ENCODE measurements around the gene TBC1D1. TPM values are rescaled to one million over a fixed set of nuclear protein-coding genes. Genes with fewer than 3 reads are reported as not detected.
A peak's percentile ranks its signal among the peaks of the same experiment; 100 is the strongest.

Gene TBC1D1
- total RNA-seq, 2 donors from 2014 or later, result 23.3 to 28.7 TPM

DNA sequence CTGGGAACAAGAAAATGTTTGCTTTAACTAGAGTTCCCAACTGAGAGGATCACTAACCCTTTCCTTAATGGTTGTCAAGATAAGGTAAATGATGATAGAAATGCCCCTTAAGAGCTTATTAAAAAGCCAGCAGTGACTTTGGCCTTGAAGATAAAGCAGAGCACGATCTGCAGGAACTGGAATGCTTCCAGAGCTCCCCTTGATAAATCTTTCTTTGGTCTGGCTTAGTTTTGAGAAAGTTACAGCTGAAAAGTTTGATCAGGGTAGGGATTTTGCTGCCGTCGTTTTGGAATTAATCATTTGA is 133.3 kb downstream of the TBC1D1 start:
- no peak overlapping the region for H3K4me3 ChIP-seq
- ATAC-seq (no peak), DNase-seq (peak in 1 of 4 donors; percentile 14)
- H3K4me1 ChIP-seq, result peaks cover 8% of the 10 kb centered on the region
- no peaks in the 10 kb centered on the region for H3K27me3 ChIP-seq
- TF ChIP-seq, protein P1, sequence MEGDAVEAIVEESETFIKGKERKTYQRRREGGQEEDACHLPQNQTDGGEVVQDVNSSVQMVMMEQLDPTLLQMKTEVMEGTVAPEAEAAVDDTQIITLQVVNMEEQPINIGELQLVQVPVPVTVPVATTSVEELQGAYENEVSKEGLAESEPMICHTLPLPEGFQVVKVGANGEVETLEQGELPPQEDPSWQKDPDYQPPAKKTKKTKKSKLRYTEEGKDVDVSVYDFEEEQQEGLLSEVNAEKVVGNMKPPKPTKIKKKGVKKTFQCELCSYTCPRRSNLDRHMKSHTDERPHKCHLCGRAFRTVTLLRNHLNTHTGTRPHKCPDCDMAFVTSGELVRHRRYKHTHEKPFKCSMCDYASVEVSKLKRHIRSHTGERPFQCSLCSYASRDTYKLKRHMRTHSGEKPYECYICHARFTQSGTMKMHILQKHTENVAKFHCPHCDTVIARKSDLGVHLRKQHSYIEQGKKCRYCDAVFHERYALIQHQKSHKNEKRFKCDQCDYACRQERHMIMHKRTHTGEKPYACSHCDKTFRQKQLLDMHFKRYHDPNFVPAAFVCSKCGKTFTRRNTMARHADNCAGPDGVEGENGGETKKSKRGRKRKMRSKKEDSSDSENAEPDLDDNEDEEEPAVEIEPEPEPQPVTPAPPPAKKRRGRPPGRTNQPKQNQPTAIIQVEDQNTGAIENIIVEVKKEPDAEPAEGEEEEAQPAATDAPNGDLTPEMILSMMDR (IDR thresholded peaks at IDR 0.05), result no peak
- TF ChIP-seq POLR2A (IDR thresholded peaks at IDR 0.05), result no peak
- H3K9me3 ChIP-seq, result no peaks in the 10 kb centered on the region
- H3K27ac ChIP-seq, result peak overlapping the region in 1 of 4 donors; percentile 48
- peaks cover 0 to 12% of the 10 kb centered on the region in 2 donors for H3K36me3 ChIP-seq (replicated peaks in 1 of 2; ENCODE audit: insufficient read depth in 1 of 2, low read depth in 2 of 2)
- intact Hi-C loops (cut with DNase I), result no loop called here
- 5 to 7% methylated on average over 3 of the region's 3 CpGs for WGBS, 2 donors

DNA sequence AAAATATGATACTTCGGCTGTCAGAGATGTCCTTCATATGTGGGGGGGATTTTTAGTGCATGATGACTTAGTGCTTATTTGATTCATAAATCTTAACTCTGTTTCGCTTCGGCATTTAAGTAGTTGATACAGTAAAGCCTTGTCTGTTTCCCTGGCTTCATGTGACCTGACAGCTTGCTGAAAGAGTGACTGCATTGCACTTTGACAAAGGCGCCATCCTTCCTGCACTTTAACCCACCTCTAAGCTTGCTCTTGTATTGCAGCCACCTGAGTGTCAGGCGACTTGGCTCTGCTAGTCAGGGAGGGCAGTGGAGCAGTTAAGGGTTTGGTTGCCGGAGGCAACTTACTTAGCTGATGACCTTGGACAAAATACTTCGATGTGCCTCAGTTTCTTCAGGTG is 134.8 kb downstream of the TBC1D1 start:
- WGBS, 2 donors, result 87 to 94% methylated on average over 7 of the region's 7 CpGs
- H3K4me3 ChIP-seq, result no peak overlapping the region
- H3K9me3 ChIP-seq, result no peaks in the 10 kb centered on the region
- TF ChIP-seq, protein P1 (IDR thresholded peaks at IDR 0.05), result no peak
- no peak for TF ChIP-seq POLR2A (IDR thresholded peaks at IDR 0.05)
- H3K36me3 ChIP-seq (replicated peaks in 1 of 2; ENCODE audit: insufficient read depth in 1 of 2, low read depth in 2 of 2), result peaks cover 0 to 12% of the 10 kb centered on the region in 2 donors
- no peak overlapping the region for H3K27ac ChIP-seq
- intact Hi-C loops (cut with DNase I), result no loop called here
- ATAC-seq, result no peak
- DNase-seq, result no peak
- peaks cover 8% of the 10 kb centered on the region for H3K4me1 ChIP-seq
- H3K27me3 ChIP-seq, result no peaks in the 10 kb centered on the region

DNA sequence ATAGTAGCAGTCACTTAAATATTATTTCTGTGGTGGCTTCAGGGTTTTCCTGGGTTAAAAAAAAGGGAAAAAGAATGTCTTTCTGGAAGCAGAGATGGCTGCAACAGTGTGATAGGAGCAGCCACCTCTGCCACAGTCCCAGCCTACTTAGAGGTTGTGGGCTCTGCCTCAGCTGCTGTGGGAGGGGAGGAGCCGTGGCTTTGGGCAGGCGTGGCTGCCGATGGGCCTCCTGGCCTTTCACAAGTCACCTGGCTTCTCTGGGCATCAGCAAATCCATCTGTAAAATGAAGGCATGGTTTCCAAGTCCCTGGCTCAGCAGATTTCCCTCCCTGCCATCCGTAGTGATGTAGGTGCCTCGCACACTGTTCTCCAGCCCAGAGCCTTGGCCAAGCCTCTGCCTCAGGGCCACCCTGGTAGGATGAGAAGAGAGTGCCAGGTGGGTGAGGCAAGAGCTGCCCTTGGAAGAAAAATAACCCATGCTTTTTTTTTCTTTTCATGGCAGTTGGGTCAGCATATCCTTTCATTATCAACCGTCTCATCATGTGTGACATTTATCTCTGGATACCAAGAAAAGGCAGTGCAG is 135.4 kb downstream of the TBC1D1 start:
- 95 to 98% methylated on average over 5 to 6 of the region's 6 CpGs for WGBS, 2 donors
- intact Hi-C loops (cut with DNase I), result no loop called here
- TF ChIP-seq, protein P1 (IDR thresholded peaks at IDR 0.05), result no peak
- no peak for TF ChIP-seq POLR2A (IDR thresholded peaks at IDR 0.05)
- ATAC-seq, result no peak
- peaks cover 8% of the 10 kb centered on the region for H3K4me1 ChIP-seq
- peaks cover 0 to 12% of the 10 kb centered on the region in 2 donors for H3K36me3 ChIP-seq (replicated peaks in 1 of 2; ENCODE audit: insufficient read depth in 1 of 2, low read depth in 2 of 2)
- no peaks in the 10 kb centered on the region for H3K27me3 ChIP-seq
- H3K4me3 ChIP-seq, result no peak overlapping the region
- H3K9me3 ChIP-seq, result no peaks in the 10 kb centered on the region
- H3K27ac ChIP-seq, result no peak overlapping the region
- DNase-seq, result no peak

GRCh38 chr4:38030023-38030422 is 139.1 kb downstream of the TBC1D1 start:
- TF ChIP-seq, protein P1 (IDR thresholded peaks at IDR 0.05), result no peak
- TF ChIP-seq POLR2A (IDR thresholded peaks at IDR 0.05), result no peak
- H3K4me3 ChIP-seq, result no peak overlapping the region
- no peaks in the 10 kb centered on the region for H3K9me3 ChIP-seq
- intact Hi-C loops (cut with DNase I), result no loop called here
- peaks cover 0 to 8% of the 10 kb centered on the region in 2 donors for H3K36me3 ChIP-seq (replicated peaks in 1 of 2; ENCODE audit: insufficient read depth in 1 of 2, low read depth in 2 of 2)
- no peak for DNase-seq
- H3K4me1 ChIP-seq, result no peaks in the 10 kb centered on the region
- 62 to 73% methylated on average over 3 of the region's 3 CpGs for WGBS, 2 donors
- H3K27ac ChIP-seq, result no peak overlapping the region
- no peaks in the 10 kb centered on the region for H3K27me3 ChIP-seq
- no peak for ATAC-seq

Measured in body of pancreas (tissue), 4 donors.